HG02973 (cell line): ENCODE data around the gene SERINC2.
"Not testable (repeated sequence)": the region's sequence is repeated elsewhere in the genome, so short reads cannot be mapped to it uniquely, and the experiment has no call there.

Experiments used
- ATAC-seq: cut with Tn5 transposase; IDR thresholded peaks from one replicate; pipeline ENCODE4 v1.9.1; 2021; ENCODE audit warnings: moderate library complexity; ENCODE audit not compliant: unreplicated experiment

SERINC2 gene

GRCh38 chr1:31382379-31382989, 30.5 kb upstream of the SERINC2 start:
- ATAC-seq: no peak

GRCh38 chr1:31383967-31384366, 29.0 kb upstream of the SERINC2 start:
- ATAC-seq: no peak

GRCh38 chr1:31386576-31387243, 26.3 kb upstream of the SERINC2 start:
- ATAC-seq: not testable (repeated sequence)

- no peak for ATAC-seq
Measured at GRCh38 chr1:31387612-31388011, 25.4 kb upstream of the SERINC2 start.

GRCh38 chr1:31389616-31390015, 23.4 kb upstream of the SERINC2 start:
- ATAC-seq: no peak

- no peak for ATAC-seq
Measured at GRCh38 chr1:31390071-31390470, 22.9 kb upstream of the SERINC2 start.

- ATAC-seq: no peak
Measured at GRCh38 chr1:31393463-31393862, 19.6 kb upstream of the SERINC2 start.

GRCh38 chr1:31394584-31395193, 18.3 kb upstream of the SERINC2 start:
- ATAC-seq: peak; percentile 69

GRCh38 chr1:31396633-31397351, 16.2 kb upstream of the SERINC2 start:
- ATAC-seq: no peak

- no peak for ATAC-seq
Measured at GRCh38 chr1:31397360-31398095, 15.5 kb upstream of the SERINC2 start.

GRCh38 chr1:31398246-31398645, 14.8 kb upstream of the SERINC2 start:
- ATAC-seq: no peak

GRCh38 chr1:31399976-31400375, 13.0 kb upstream of the SERINC2 start:
- no peak for ATAC-seq

GRCh38 chr1:31400393-31400792, 12.6 kb upstream of the SERINC2 start:
- ATAC-seq: no peak

- no peak for ATAC-seq
Measured at GRCh38 chr1:31401241-31401640, 11.8 kb upstream of the SERINC2 start.

GRCh38 chr1:31405578-31406245, 7.3 kb upstream of the SERINC2 start:
- ATAC-seq: no peak

- ATAC-seq: no peak
Measured at GRCh38 chr1:31407029-31407626, 5.9 kb upstream of the SERINC2 start.

- ATAC-seq: no peak
Measured at GRCh38 chr1:31408788-31409318, 4.2 kb upstream of the SERINC2 start.

GRCh38 chr1:31409946-31410858, 2.8 kb upstream of the SERINC2 start:
- no peak for ATAC-seq

GRCh38 chr1:31410871-31411270, 2.1 kb upstream of the SERINC2 start:
- no peak for ATAC-seq
